OCI-LY1 (cell line): Measurements from ENCODE around the gene CLRN1.

Experiments used
- H2AFZ ChIP-seq: fragments of 200-600 bp; sonication (generic), shearing (Covaris generic); 2 replicates; pipeline ENCODE4 v1.6.0; 2014; ENCODE audit warnings: antibody characterized with exemption, mild to moderate bottlenecking, low read length
- H3F3A ChIP-seq: fragments of 200-600 bp; sonication (generic), shearing (Covaris generic); 2 replicates; pipeline ENCODE4 v1.6.0; 2014; ENCODE audit warnings: mild to moderate bottlenecking, antibody characterized with exemption, low read length, moderate library complexity; ENCODE audit not compliant: insufficient read depth
- H3K27ac ChIP-seq: fragments of 200-600 bp; sonication (generic); 2 replicates; pipeline ENCODE4 v1.5.1; 2014; ENCODE audit warnings: low read length, mixed run types, mild to moderate bottlenecking, low read depth; ENCODE audit not compliant: poor library complexity, severe bottlenecking
- H3K27me3 ChIP-seq: fragments of 200-600 bp; sonication (generic); 2 replicates; pipeline ENCODE4 v1.6.0; 2014; ENCODE audit warnings: antibody characterized with exemption, mild to moderate bottlenecking, low read length, moderate library complexity; ENCODE audit not compliant: insufficient read depth
- H3K36me3 ChIP-seq: fragments of 200-600 bp; sonication (generic); 2 replicates; pipeline ENCODE4 v1.6.1; 2014; ENCODE audit warnings: mild to moderate bottlenecking, antibody characterized with exemption, low read length, moderate library complexity, mixed read lengths; ENCODE audit not compliant: insufficient read depth
- H3K4me1 ChIP-seq: fragments of 200-600 bp; sonication (generic); 2 replicates; pipeline ENCODE4 v1.5.1; 2014; ENCODE audit warnings: mild to moderate bottlenecking, low read length, moderate library complexity; ENCODE audit not compliant: insufficient read depth, severe bottlenecking
- H3K4me2 ChIP-seq: fragments of 200-600 bp; sonication (generic), shearing (Covaris generic); 2 replicates; pipeline ENCODE4 v1.6.1; 2014; ENCODE audit warnings: low read length
- H3K4me3 ChIP-seq: fragments of 200-600 bp; sonication (generic); 2 replicates; pipeline ENCODE4 v1.5.1; 2014; ENCODE audit warnings: low read length, low read depth, mild to moderate bottlenecking, mixed read lengths; ENCODE audit not compliant: poor library complexity, severe bottlenecking
- H3K79me2 ChIP-seq: fragments of 200-600 bp; shearing (Covaris generic); 2 replicates; pipeline ENCODE4 v1.6.1; 2016; ENCODE audit warnings: mixed run types, low read length, mixed read lengths; ENCODE audit not compliant: insufficient read depth
- H3K9ac ChIP-seq: fragments of 200-600 bp; sonication (generic), shearing (Covaris generic); 2 replicates; pipeline ENCODE4 v1.6.1; 2014; ENCODE audit warnings: mild to moderate bottlenecking, low read length, mixed read lengths
- H3K9me2 ChIP-seq: fragments of 200-600 bp; sonication (generic), shearing (Covaris generic); 2 replicates; pipeline ENCODE4 v1.6.1; 2014; ENCODE audit warnings: low read depth, mild to moderate bottlenecking, low read length, mixed read lengths
- H3K9me3 ChIP-seq: fragments of 200-600 bp; shearing (Covaris generic); 2 replicates; pipeline ENCODE4 v1.6.1; 2014; ENCODE audit warnings: low read length, mixed read lengths
- H4K20me1 ChIP-seq: fragments of 200-600 bp; sonication (generic), shearing (Covaris generic); 2 replicates; pipeline ENCODE4 v1.6.0; 2016; ENCODE audit warnings: mild to moderate bottlenecking, low read length; ENCODE audit not compliant: insufficient read depth
- CTCF ChIP-seq: fragments of 200-600 bp; sonication (generic), shearing (Covaris generic); IDR thresholded peaks from 2 replicates; pipeline ENCODE4 v1.5.1; 2017; ENCODE audit warnings: mild to moderate bottlenecking, antibody characterized with exemption, low read length, moderate library complexity, mixed read lengths
- EZH2 ChIP-seq: fragments of 200-600 bp; sonication (generic), shearing (Covaris generic); IDR thresholded peaks from 2 replicates; pipeline ENCODE4 v1.8.0; 2017; ENCODE audit warnings: borderline replicate concordance, mixed run types, mild to moderate bottlenecking, antibody characterized with exemption, low read length, moderate library complexity, mixed read lengths

CLRN1 gene

GRCh38 chr3:150890831-150891230, 81.7 kb downstream of the CLRN1 start:
- H3K27ac ChIP-seq: no peak overlapping the region
- no peaks in the 10 kb centered on the region for H3K4me1 ChIP-seq
- H2AFZ ChIP-seq: no peak overlapping the region
- no peaks in the 10 kb centered on the region for H3K79me2 ChIP-seq
- no peaks in the 10 kb centered on the region for H3F3A ChIP-seq
- H3K9me2 ChIP-seq: no peaks in the 10 kb centered on the region
- no peak overlapping the region for H3K4me2 ChIP-seq
- no peaks in the 10 kb centered on the region for H3K9me3 ChIP-seq
- no peak for TF ChIP-seq CTCF
- no peak for TF ChIP-seq EZH2
- no peaks in the 10 kb centered on the region for H3K27me3 ChIP-seq
- H3K36me3 ChIP-seq: no peaks in the 10 kb centered on the region
- no peaks in the 10 kb centered on the region for H4K20me1 ChIP-seq
- H3K9ac ChIP-seq: no peak overlapping the region
- H3K4me3 ChIP-seq: no peak overlapping the region

DNA sequence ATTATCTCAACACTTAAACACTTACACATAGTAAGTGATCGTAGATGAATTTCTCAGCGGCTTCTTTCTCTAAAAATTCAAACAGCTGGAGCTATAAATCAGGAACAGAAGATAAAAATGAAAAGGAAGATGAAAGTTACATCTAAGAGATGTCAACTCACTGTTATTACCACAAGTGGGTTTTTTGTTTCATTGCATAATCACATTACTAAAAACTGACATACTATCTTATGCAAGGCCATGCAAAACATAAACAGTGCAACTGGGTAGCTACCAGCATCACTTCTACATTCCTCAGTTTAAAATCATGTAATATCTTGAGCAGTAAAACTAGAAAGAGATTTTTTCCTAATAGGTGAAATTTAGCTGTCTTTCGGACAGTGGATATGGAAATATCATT, 82.2 kb downstream of the CLRN1 start:
- no peak for TF ChIP-seq CTCF
- TF ChIP-seq EZH2: no peak
- Histone ChIP-seq H3K36me3 (no peaks in the 10 kb centered on the region), H3K9me2 (no peaks in the 10 kb centered on the region), H3F3A (no peaks in the 10 kb centered on the region), H3K9ac (no peak overlapping the region), H3K4me1 (no peaks in the 10 kb centered on the region), H2AFZ (no peak overlapping the region), H3K9me3 (no peaks in the 10 kb centered on the region), H3K79me2 (no peaks in the 10 kb centered on the region), H3K4me3 (no peak overlapping the region), H4K20me1 (no peaks in the 10 kb centered on the region), H3K27ac (no peak overlapping the region), H3K4me2 (no peak overlapping the region), H3K27me3 (no peaks in the 10 kb centered on the region)

DNA sequence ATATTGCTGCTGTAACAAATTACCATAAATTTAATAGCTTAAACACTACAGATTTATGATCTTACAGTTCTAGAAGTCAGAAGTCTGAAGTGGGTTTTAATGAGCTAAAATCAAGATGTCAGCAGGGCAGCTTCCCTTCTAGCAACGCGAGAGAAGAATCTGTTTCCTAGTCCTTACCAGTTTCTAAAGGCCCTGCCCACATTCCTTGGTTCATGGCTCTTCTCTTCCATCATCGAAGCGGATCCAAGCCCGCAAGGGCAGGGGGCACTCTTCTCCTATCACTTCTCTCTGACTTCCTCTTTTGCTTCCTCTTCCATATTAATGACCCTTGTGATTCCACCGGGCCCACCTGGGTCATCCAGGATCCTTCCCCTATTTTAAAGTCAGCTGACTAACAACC, 83.4 kb downstream of the CLRN1 start:
- Histone ChIP-seq H3F3A (no peaks in the 10 kb centered on the region), H4K20me1 (no peaks in the 10 kb centered on the region), H3K79me2 (no peaks in the 10 kb centered on the region), H3K9ac (no peak overlapping the region), H3K4me1 (no peaks in the 10 kb centered on the region), H3K9me3 (no peaks in the 10 kb centered on the region), H3K27me3 (no peaks in the 10 kb centered on the region), H3K9me2 (no peaks in the 10 kb centered on the region), H3K27ac (no peak overlapping the region), H3K4me2 (no peak overlapping the region), H2AFZ (no peak overlapping the region), H3K36me3 (no peaks in the 10 kb centered on the region), H3K4me3 (no peak overlapping the region)
- no peak for TF ChIP-seq EZH2
- TF ChIP-seq CTCF: no peak
